A549 (cell line): ENCODE results near the gene STAT5A. TPM values are rescaled to one million over a fixed set of nuclear protein-coding genes. Genes with fewer than 3 reads are reported as not detected.

Experiments
- ATAC-seq, 2 experiments: fragments of 200-7000 bp in 1 of 2; fragments of >200 bp in 1 of 2; cut with Nextera tagmentation in 1 of 2; cut with Tn5 transposase in 1 of 2; 3 replicates each; pipeline versions ENCODE4 v1.8.0 to v1.9.1; 2018 to 2020; ENCODE audit warnings: mild to moderate bottlenecking in 1 of 2, moderate library complexity in 1 of 2
- CTCF ChIA-PET: fragments of 300-600 bp; sonication (Branson Sonifier 250); formaldehyde crosslinking; extraction: SDS; loops from one replicate; lab custom pipeline; 2021; ENCODE audit warnings: antibody characterized with exemption, inconsistent platforms; lab: Yijun Ruan, JAX
- POLR2A ChIA-PET: fragments of 350-600 bp; formaldehyde crosslinking; extraction: SDS; loops from one replicate; lab custom pipeline; 2021; ENCODE audit warnings: antibody characterized with exemption, inconsistent platforms; lab: Yijun Ruan, JAX
- DNase-seq, 2 experiments: peaks; one replicate each; pipeline versions ENCODE4 v3.0.0 to v3.0.0-alpha.2; 2011 to 2016; ENCODE audit warnings: low read depth in 1 of 2, low spot score in 1 of 2
- FAIRE-seq: peaks from 2 replicates; lab custom pipeline; 2011; peaks lifted over from hg19 to GRCh38; lab: Jason Lieb, UNC
- H3K27ac ChIP-seq, 2 experiments: fragments of >200 bp; sonication (Bioruptor Twin); formaldehyde crosslinking; 3 replicates each; pipeline ENCODE4 v1.5.1; 2016 to 2017
- H3K4me1 ChIP-seq: fragments of >200 bp; sonication (Bioruptor Twin); formaldehyde crosslinking; 3 replicates; pipeline ENCODE4 v1.6.1; 2016
- H3K4me2 ChIP-seq: fragments of >200 bp; sonication (Bioruptor Twin); formaldehyde crosslinking; 3 replicates; pipeline ENCODE4 v1.6.1; 2016
- H3K4me3 ChIP-seq: fragments of >200 bp; sonication (Bioruptor Twin); formaldehyde crosslinking; 3 replicates; pipeline ENCODE4 v1.5.1; 2016
- H3K9me3 ChIP-seq: fragments of >200 bp; sonication (Bioruptor Twin); formaldehyde crosslinking; 3 replicates; pipeline ENCODE4 v1.6.1; 2016
- BHLHE40 ChIP-seq: IDR thresholded peaks from 2 replicates; pipeline ENCODE4 v1.6.1; 2012; ENCODE audit warnings: low read depth, low read length, inconsistent platforms
- EP300 ChIP-seq, 2 experiments: fragments of >200 bp; sonication (Bioruptor Twin); formaldehyde crosslinking; IDR thresholded peaks; 2 replicates in 1 of 2; 3 replicates in 1 of 2; pipeline ENCODE4 v1.6.1; 2016 to 2017
- FOSL2 ChIP-seq, 2 experiments: fragments of 450-650 bp in 1 of 2; fragments of >200 bp in 1 of 2; sonication (Bioruptor Twin) in 1 of 2; formaldehyde crosslinking; IDR thresholded peaks; 2 replicates each; pipeline versions ENCODE4 v1.5.0 to v1.6.1; 2016 to 2020; ENCODE audit warnings: mild to moderate bottlenecking in 1 of 2, moderate library complexity in 1 of 2
- GATA3 ChIP-seq: IDR thresholded peaks from 2 replicates; pipeline ENCODE4 v1.6.1; 2012; ENCODE audit warnings: borderline replicate concordance
- HOXB5 ChIP-seq: fragments of 250-450 bp; sonication (Bioruptor Pico); IDR thresholded peaks from 2 replicates; pipeline ENCODE4 v1.5.0; 2020; ENCODE audit warnings: mild to moderate bottlenecking, moderate library complexity
- JUNB ChIP-seq: fragments of >200 bp; sonication (Bioruptor Twin); formaldehyde crosslinking; IDR thresholded peaks from 2 replicates; pipeline ENCODE4 v1.6.1; 2016
- MAFK ChIP-seq: fragments of 450-650 bp; IDR thresholded peaks from 2 replicates; pipeline ENCODE4 v1.6.1; 2014; ENCODE audit not compliant: partially characterized antibody
- NFE2L2 ChIP-seq: fragments of 150-350 bp; conservative IDR thresholded peaks from 2 replicates; pipeline ENCODE4 v1.6.1; 2014; ENCODE audit warnings: low read length
- NR3C1 ChIP-seq: fragments of >200 bp; sonication (Bioruptor Twin); formaldehyde crosslinking; IDR thresholded peaks from 3 replicates; pipeline ENCODE4 v1.6.1; 2017
- RARB ChIP-seq: fragments of 250-450 bp; sonication (Bioruptor Pico); IDR thresholded peaks from 2 replicates; pipeline ENCODE4 v1.8.0; 2021; ENCODE audit warnings: mild to moderate bottlenecking, moderate library complexity
- RFX5 ChIP-seq: fragments of 450-650 bp; IDR thresholded peaks from 2 replicates; pipeline ENCODE4 v1.7.1; 2014; ENCODE audit warnings: antibody characterized with exemption, mild to moderate bottlenecking, moderate library complexity
- TFCP2L1 ChIP-seq: fragments of 250-450 bp; sonication (Bioruptor Pico); IDR thresholded peaks from 2 replicates; pipeline ENCODE4 v1.5.0; 2021; ENCODE audit warnings: mild to moderate bottlenecking
- ZNF302 ChIP-seq: fragments of 250-450 bp; sonication (Bioruptor Pico); IDR thresholded peaks from 2 replicates; pipeline ENCODE4 v1.9.0; 2021; ENCODE audit warnings: inconsistent platforms, mild to moderate bottlenecking, moderate library complexity
- WGBS: methylation state at CpG from one replicate; pipeline ENCODE4 v1.1.6; 2017; ENCODE audit errors: missing lambda C conversion rate; 5-methylcytosine and 5-hydroxymethylcytosine counted together
- polyA plus RNA-seq, 4 experiments: library from polyadenylated mRNA; depleted of rRNA in 3 of 4; stranded (reverse); fragments of >200 nt; fragmentation: RNase III in 1 of 4; extraction: RNeasy Plus Mini Kit Qiagen cat#74134 plus additional on column Dnase treatment in 1 of 4; gene quantifications; 2 replicates in 3 of 4; 3 replicates in 1 of 4; pipeline ENCODE4 v1.2.3, GENCODE V29; 2011 to 2017
- TF ChIP-seq, protein P1 (sequence below): fragments of 250-450 bp; sonication (Bioruptor Pico); IDR thresholded peaks from 2 replicates; pipeline ENCODE4 v1.5.0; 2021; ENCODE audit warnings: mild to moderate bottlenecking, moderate library complexity, borderline replicate concordance
- TF ChIP-seq, protein P2 (sequence below): fragments of 450-650 bp; IDR thresholded peaks from 2 replicates; pipeline ENCODE4 v1.6.1; 2014; ENCODE audit warnings: antibody characterized with exemption
- TF ChIP-seq, protein P3 (sequence below): IDR thresholded peaks from 2 replicates; pipeline ENCODE4 v1.6.1; 2012; ENCODE audit warnings: low read depth, borderline replicate concordance
- TF ChIP-seq, protein P4 (sequence below): fragments of 150-350 bp; IDR thresholded peaks from 2 replicates; pipeline ENCODE4 v1.6.1; 2014; ENCODE audit warnings: low read depth, mild to moderate bottlenecking, low read length

STAT5A gene
- polyA plus RNA-seq, 2 of the 4 experiments (the other 2 are of a cell fraction): 2.2 to 4.0 TPM

DNA sequence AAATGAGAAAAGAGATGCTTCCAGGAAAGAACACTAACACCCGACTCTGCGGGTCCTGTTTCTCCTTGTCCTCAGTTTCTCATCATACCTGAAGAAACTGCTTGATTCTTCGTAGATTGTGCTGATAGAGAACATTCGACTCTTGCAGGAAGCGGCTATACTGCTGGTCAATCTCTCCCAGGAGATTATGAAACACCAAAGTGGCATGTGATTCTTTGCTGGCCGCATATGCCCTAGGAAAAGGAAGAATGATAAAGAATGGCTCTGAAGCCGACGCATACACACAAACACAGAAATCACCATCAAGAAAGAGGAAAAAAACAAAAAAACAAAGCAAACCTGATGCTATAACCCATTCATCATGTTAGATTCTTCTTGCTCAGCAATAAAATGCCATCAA is 58.2 kb downstream of the STAT5A start:
- no peak overlapping the region for H3K27ac ChIP-seq
- ChIA-PET CTCF (interaction anchor here (0.6 to 3.7 kb wide), 6 partner anchors 12 to 166 kb away, joined by 3 to 15 read pairs (median 3); no protein-coding TSS in a partner anchor), POLR2A (no interaction called here)
- no peak overlapping the region for H3K4me2 ChIP-seq
- FAIRE-seq: no peak
- no peak for ATAC-seq
- no peak for TF ChIP-seq TFCP2L1 (CRISPR knock-in tag)
- peak; percentile 37 for TF ChIP-seq MAFK
- peaks cover 31% of the 10 kb centered on the region for H3K4me1 ChIP-seq
- no peak overlapping the region for H3K4me3 ChIP-seq
- no peak for DNase-seq
- H3K9me3 ChIP-seq: no peaks in the 10 kb centered on the region
- 94% methylated on average over 8 of the region's 8 CpGs for WGBS

DNA sequence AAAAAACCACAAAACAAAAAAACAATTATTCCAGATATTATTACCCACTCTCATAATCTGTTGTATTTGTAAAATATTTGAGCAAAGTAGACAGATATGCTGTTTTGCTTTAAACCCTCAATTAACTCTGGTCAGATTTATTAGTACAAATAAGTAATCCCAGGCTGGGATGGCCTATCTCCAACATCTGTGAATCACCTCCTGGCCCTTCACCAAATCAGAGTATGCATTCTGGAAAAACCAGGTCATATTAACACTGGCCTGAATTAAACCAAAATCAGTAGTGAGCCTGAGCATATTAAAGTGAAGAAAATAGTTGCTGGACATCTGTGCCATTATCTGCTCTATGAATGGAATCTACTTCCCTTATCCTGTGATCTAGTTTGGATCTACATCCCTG is 58.9 kb downstream of the STAT5A start:
- Histone ChIP-seq H3K4me1 (peaks cover 28% of the 10 kb centered on the region), H3K27ac (peak overlapping the region in 1 of 2 experiments; percentile 53; a peak in 3 of 6 replicates), H3K9me3 (no peaks in the 10 kb centered on the region), H3K4me2 (peak overlapping the region; percentile 48), H3K4me3 (no peak overlapping the region)
- FAIRE-seq (peak; percentile 88), DNase-seq (peak in 1 of 2 experiments; percentile 37), ATAC-seq (peak; percentile 54 to 74; a peak in 3 of 6 replicates)
- ChIA-PET CTCF (interaction anchor here (0.7 to 3.7 kb wide), 3 partner anchors 12 to 165 kb away, joined by 4 to 15 read pairs (median 4); no protein-coding TSS in a partner anchor), POLR2A (no interaction called here)
- TF ChIP-seq RFX5: no peak
- no peak for TF ChIP-seq EP300 (IDR thresholded peaks at IDR 0.05)
- TF ChIP-seq GATA3: peak; percentile 77; the same call in 1 of the 2 replicates
- TF ChIP-seq BHLHE40: no peak
- 0 out of 2 replicates have a peak, but pooled peaks have one; percentile 29 for TF ChIP-seq FOSL2 (IDR thresholded peaks at IDR 0.05)
- TF ChIP-seq FOSL2 (CRISPR knock-in tag; IDR thresholded peaks at IDR 0.05): peak; percentile 45; the same call in 1 of the 2 replicates
- TF ChIP-seq, protein P1, sequence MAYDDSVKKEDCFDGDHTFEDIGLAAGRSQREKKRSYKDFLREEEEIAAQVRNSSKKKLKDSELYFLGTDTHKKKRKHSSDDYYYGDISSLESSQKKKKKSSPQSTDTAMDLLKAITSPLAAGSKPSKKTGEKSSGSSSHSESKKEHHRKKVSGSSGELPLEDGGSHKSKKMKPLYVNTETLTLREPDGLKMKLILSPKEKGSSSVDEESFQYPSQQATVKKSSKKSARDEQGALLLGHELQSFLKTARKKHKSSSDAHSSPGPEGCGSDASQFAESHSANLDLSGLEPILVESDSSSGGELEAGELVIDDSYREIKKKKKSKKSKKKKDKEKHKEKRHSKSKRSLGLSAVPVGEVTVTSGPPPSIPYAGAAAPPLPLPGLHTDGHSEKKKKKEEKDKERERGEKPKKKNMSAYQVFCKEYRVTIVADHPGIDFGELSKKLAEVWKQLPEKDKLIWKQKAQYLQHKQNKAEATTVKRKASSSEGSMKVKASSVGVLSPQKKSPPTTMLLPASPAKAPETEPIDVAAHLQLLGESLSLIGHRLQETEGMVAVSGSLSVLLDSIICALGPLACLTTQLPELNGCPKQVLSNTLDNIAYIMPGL (CRISPR knock-in tag): no peak

DNA sequence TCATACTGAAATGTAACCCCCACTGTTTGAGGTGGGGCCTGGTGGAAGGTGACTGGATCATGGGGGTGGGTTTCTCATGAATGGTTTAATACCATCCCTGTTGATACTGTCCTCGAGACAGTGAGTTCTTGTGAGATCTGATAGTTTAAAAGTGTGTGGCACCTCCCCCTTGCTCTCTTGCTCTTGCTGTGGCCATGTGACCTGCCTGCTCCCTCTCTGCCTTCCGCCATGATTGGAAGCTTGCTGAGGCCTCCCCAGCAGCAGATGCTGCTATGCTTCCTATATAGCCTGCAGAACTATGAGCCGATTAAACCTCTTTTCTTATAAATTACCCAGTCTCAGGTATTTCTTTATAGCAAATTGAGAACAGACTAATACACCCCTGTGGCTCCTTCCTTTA is 59.3 kb downstream of the STAT5A start:
- FAIRE-seq (no peak), DNase-seq (no peak), ATAC-seq (peak in 1 of 2 experiments; percentile 35; a peak in 3 of 6 replicates)
- ChIA-PET CTCF (interaction anchor here (0.8 to 3.7 kb wide), 4 partner anchors 10 to 25 kb away, joined by 3 to 15 read pairs (median 4); no protein-coding TSS in a partner anchor), POLR2A (no interaction called here)
- WGBS: 71% methylated on average over 3 of the region's 3 CpGs
- peaks cover 26% of the 10 kb centered on the region for H3K4me1 ChIP-seq
- H3K4me3 ChIP-seq: no peak overlapping the region
- no peaks in the 10 kb centered on the region for H3K9me3 ChIP-seq
- H3K4me2 ChIP-seq: peak overlapping the region; percentile 48
- no peak for TF ChIP-seq ZNF302 (CRISPR knock-in tag)
- TF ChIP-seq NFE2L2: no peak
- TF ChIP-seq, protein P2, sequence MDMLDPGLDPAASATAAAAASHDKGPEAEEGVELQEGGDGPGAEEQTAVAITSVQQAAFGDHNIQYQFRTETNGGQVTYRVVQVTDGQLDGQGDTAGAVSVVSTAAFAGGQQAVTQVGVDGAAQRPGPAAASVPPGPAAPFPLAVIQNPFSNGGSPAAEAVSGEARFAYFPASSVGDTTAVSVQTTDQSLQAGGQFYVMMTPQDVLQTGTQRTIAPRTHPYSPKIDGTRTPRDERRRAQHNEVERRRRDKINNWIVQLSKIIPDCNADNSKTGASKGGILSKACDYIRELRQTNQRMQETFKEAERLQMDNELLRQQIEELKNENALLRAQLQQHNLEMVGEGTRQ: 0 out of 2 replicates have a peak, but pooled peaks have one; percentile 33
- H3K27ac ChIP-seq: peak overlapping the region in 1 of 2 experiments; percentile 53; a peak in 3 of 6 replicates

DNA sequence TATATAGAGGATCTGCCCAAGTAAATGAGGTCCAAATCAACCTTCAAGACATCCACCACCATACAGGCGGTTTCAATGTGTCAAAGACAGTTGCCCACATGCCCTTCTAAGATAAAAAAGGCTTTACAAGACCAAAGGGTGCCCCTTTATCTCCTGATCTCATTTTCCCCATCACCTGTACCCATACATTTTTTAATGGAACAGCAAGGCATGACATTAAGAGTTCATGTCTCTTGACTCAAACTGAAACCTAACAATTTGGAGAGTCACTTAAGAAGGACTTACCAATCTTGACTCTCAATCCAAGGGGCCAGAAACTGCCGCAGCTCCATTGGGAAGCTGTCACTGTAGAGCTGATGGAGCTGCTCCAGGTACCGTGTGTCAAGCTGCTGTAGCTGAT is 59.8 kb downstream of the STAT5A start:
- no peak for TF ChIP-seq NR3C1
- TF ChIP-seq HOXB5 (CRISPR knock-in tag): no peak
- TF ChIP-seq NFE2L2: no peak
- no peak for TF ChIP-seq RARB (CRISPR knock-in tag)
- TF ChIP-seq, protein P3, sequence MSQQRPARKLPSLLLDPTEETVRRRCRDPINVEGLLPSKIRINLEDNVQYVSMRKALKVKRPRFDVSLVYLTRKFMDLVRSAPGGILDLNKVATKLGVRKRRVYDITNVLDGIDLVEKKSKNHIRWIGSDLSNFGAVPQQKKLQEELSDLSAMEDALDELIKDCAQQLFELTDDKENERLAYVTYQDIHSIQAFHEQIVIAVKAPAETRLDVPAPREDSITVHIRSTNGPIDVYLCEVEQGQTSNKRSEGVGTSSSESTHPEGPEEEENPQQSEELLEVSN: no peak
- TF ChIP-seq JUNB: no peak
- no peak for TF ChIP-seq ZNF302 (CRISPR knock-in tag)
- no peak for TF ChIP-seq EP300 (IDR thresholded peaks at IDR 0.05)
- TF ChIP-seq, protein P4, sequence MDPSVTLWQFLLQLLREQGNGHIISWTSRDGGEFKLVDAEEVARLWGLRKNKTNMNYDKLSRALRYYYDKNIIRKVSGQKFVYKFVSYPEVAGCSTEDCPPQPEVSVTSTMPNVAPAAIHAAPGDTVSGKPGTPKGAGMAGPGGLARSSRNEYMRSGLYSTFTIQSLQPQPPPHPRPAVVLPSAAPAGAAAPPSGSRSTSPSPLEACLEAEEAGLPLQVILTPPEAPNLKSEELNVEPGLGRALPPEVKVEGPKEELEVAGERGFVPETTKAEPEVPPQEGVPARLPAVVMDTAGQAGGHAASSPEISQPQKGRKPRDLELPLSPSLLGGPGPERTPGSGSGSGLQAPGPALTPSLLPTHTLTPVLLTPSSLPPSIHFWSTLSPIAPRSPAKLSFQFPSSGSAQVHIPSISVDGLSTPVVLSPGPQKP: no peak
- TF ChIP-seq, all 56 proteins: peak for 0
- no peak overlapping the region; the same call in 2 of the 3 replicates for H3K4me2 ChIP-seq
- peaks cover 21% of the 10 kb centered on the region for H3K4me1 ChIP-seq
- ATAC-seq (no peak), FAIRE-seq (no peak), DNase-seq (no peak)
- CTCF ChIA-PET: interaction anchor here (0.8 to 3.7 kb wide), 4 partner anchors 10 to 26 kb away, joined by 3 to 15 read pairs (median 4); no protein-coding TSS in a partner anchor
- 96% methylated on average over 3 of the region's 3 CpGs for WGBS
- H3K9me3 ChIP-seq: no peaks in the 10 kb centered on the region
- H3K4me3 ChIP-seq: no peak overlapping the region
- no peak overlapping the region for H3K27ac ChIP-seq
- POLR2A ChIA-PET: no interaction called here
